NK-92 (cell line): ENCODE results near the gene OBI1.

ENCODE experiments used
- DNase-seq: peaks from one replicate; lab custom pipeline; 2025; ENCODE audit not compliant: unreplicated experiment; lab: John Stamatoyannopoulos, UW

OBI1 gene

DNA sequence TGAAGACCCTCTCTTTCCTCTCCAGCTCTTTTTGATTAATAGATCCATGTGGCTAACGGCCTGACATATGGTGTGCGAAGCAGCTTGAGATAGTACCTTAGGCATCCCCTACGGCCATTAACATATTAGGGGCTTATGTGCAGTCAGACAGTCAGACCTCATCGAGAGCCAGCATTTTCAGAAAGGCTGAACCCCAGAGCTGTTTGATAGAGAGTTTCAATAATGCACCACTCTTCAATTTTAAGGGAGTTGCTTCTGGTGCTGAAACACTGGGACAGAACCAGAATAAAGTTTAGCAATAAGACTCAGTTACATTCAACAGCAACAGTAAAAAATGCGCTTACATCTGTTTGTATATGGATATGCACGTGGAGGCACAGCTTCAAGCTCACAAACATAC, 66.4 kb downstream of the OBI1 start:
- DNase-seq = no peak

DNA sequence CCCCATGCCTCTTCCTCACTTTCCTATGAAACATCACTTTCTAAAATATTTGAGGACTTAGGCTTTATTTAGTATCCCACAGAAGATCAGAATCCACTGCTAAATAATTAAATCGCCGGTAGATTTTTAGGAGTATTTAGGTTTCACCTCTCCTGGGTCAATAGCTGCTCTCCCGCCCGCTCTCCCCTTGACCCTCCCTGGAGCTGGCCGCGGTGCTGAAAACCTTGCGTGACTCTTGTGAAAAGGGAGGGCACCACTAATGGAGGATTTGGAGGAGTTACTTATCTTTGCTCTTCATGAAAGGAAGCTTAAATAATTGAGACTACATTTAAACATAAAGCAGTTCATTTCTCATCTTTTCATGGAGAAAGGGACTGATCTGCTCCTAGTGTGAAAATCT, 69.7 kb downstream of the OBI1 start:
- DNase-seq = no peak

GRCh38 chr13:78587395-78587794, 71.6 kb downstream of the OBI1 start:
- DNase-seq = no peak

- DNase-seq = no peak
Measured at GRCh38 chr13:78586706-78587105, 72.2 kb downstream of the OBI1 start.

GRCh38 chr13:78576261-78576660, 82.7 kb downstream of the OBI1 start:
- no peak for DNase-seq

- no peak for DNase-seq
Measured at GRCh38 chr13:78572459-78572858, 86.5 kb downstream of the OBI1 start.

GRCh38 chr13:78569029-78569428, 89.9 kb downstream of the OBI1 start:
- DNase-seq = no peak

DNA sequence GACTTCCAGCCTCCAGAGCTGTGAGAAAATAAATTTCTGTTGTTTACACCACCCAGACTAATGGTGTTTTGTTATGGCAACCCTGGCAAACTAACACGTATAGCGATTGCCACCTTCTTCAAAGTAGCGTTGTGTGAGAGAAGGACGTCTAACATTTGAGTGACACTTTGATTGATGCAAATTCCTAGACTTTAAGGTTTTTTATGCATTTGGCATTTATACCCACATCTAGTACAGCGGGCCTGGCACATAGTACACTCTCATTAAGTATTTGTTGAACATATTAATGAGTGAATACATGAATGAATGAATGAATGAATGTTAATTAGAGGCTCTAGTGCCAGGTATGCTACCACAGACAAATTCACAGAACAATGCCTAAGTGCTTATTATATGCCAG, 92.3 kb downstream of the OBI1 start:
- DNase-seq = no peak
